Testis (tissue), 3 donors: Measurements from ENCODE around the gene GAK. TPM values are rescaled to one million over a fixed set of nuclear protein-coding genes. Genes with fewer than 3 reads are reported as not detected.

Experiments
- DNase-seq: peaks from one replicate; pipeline ENCODE4 v3.0.0-alpha.2; 2019
- H3K27ac ChIP-seq, 2 donors: fragments of 200-600 bp; sonication (generic); one replicate each; pipeline ENCODE4 v1.5.1; 2019
- H3K27me3 ChIP-seq: fragments of 200-600 bp; sonication (generic); one replicate; pipeline ENCODE4 v1.5.1; 2019
- H3K36me3 ChIP-seq: fragments of 200-600 bp; sonication (generic); one replicate; pipeline ENCODE4 v1.5.1; 2017; ENCODE audit warnings: low read depth; ENCODE audit errors: missing control alignments
- H3K4me1 ChIP-seq: fragments of 200-600 bp; sonication (generic); one replicate; pipeline ENCODE4 v1.5.1; 2019
- H3K4me3 ChIP-seq, 2 donors: fragments of 200-600 bp; sonication (generic); one replicate each; pipeline ENCODE4 v1.5.1; 2017 to 2019
- H3K9me3 ChIP-seq: fragments of 200-600 bp; sonication (generic); one replicate; pipeline ENCODE4 v1.5.1; 2017
- CTCF ChIP-seq, 3 experiments: fragments of 450-650 bp in 2 of 3; fragments of 200-600 bp in 1 of 3; sonication (generic) in 1 of 3; IDR thresholded peaks; one replicate each; pipeline ENCODE4 v1.5.1; 2016 to 2019; ENCODE audit warnings: antibody characterized with exemption in 3 of 3, mild to moderate bottlenecking in 2 of 3, moderate library complexity in 1 of 3
- POLR2A ChIP-seq: fragments of 450-650 bp; IDR thresholded peaks from one replicate; pipeline ENCODE4 v1.6.1; 2017; ENCODE audit warnings: antibody characterized with exemption, mild to moderate bottlenecking, moderate library complexity
- WGBS, 2 donors: methylation state at CpG; one replicate each; pipeline ENCODE4 v1.1.5; 2018; 5-methylcytosine and 5-hydroxymethylcytosine counted together
- intact Hi-C: fragments of 100-400 bp; cut with DNase I; formaldehyde crosslinking; loops from one replicate; pipeline ENCODE4 v1.15.1; 2023; ENCODE audit warnings: low total_unique reads
- polyA plus RNA-seq: library from polyadenylated mRNA; stranded (reverse); fragments of 350-450 nt; fragmentation: Illumina TruSeq; extraction: RNeasy Lipid Tissue Mini Kit (QIAGEN cat#74804); gene quantifications from one replicate; pipeline ENCODE4 v1.2.3, GENCODE V29; 2014; ENCODE audit warnings: low read depth, low replicate concordance; ENCODE audit not compliant: insufficient read depth
- total RNA-seq, 2 donors: library from RNA; depleted of rRNA; stranded (reverse); fragments of >200 nt; gene quantifications; one replicate each; pipeline ENCODE4 v1.2.3, GENCODE V29; 2016

GAK gene
- total and polyA plus RNA-seq, 3 donors from 2014 or later: 130 to 229 (median 226) TPM

- Histone ChIP-seq H3K9me3 (no peaks in the 10 kb centered on the region), H3K27ac (no peak overlapping the region), H3K4me3 (no peak overlapping the region), H3K4me1 (no peaks in the 10 kb centered on the region), H3K36me3 (no peaks in the 10 kb centered on the region), H3K27me3 (no peaks in the 10 kb centered on the region)
- no peak for TF ChIP-seq CTCF (IDR thresholded peaks at IDR 0.05)
- intact Hi-C loops: no loop called here
- 97 to 98% methylated on average over 3 of the region's 3 CpGs for WGBS, 2 donors
- no peak for DNase-seq
Observed at GRCh38 chr4:856225-856901, 75.8 kb downstream of the GAK start.

GRCh38 chr4:855880-856224 lies 76.3 kb downstream of the GAK start:
- Histone ChIP-seq H3K4me1 (no peaks in the 10 kb centered on the region), H3K36me3 (no peaks in the 10 kb centered on the region), H3K9me3 (no peaks in the 10 kb centered on the region), H3K27ac (no peak overlapping the region), H3K27me3 (no peaks in the 10 kb centered on the region), H3K4me3 (no peak overlapping the region)
- no peak for DNase-seq
- TF ChIP-seq POLR2A (no peak), CTCF (IDR thresholded peaks at IDR 0.05) (no peak)
- intact Hi-C loops: no loop called here
- WGBS, 2 donors: 54 to 100% methylated on average over 1 of the region's 1 CpG

- WGBS, 2 donors: 95 to 97% methylated on average over 11 of the region's 11 CpGs
- Histone ChIP-seq H3K9me3 (no peaks in the 10 kb centered on the region), H3K27ac (no peak overlapping the region), H3K4me3 (no peak overlapping the region), H3K4me1 (no peaks in the 10 kb centered on the region), H3K27me3 (no peaks in the 10 kb centered on the region), H3K36me3 (no peaks in the 10 kb centered on the region)
- TF ChIP-seq POLR2A (no peak), CTCF (IDR thresholded peaks at IDR 0.05) (no peak)
- intact Hi-C loops: no loop called here
- DNase-seq: no peak
Observed at GRCh38 chr4:854356-854755, 77.8 kb downstream of the GAK start.

GRCh38 chr4:853416-853781 lies 78.7 kb downstream of the GAK start:
- intact Hi-C loops: no loop called here
- TF ChIP-seq POLR2A: no peak
- no peak for TF ChIP-seq CTCF (IDR thresholded peaks at IDR 0.05)
- Histone ChIP-seq H3K4me3 (no peak overlapping the region), H3K27me3 (no peaks in the 10 kb centered on the region), H3K27ac (no peak overlapping the region), H3K36me3 (no peaks in the 10 kb centered on the region), H3K4me1 (no peaks in the 10 kb centered on the region), H3K9me3 (no peaks in the 10 kb centered on the region)
- WGBS, 2 donors: 95 to 96% methylated on average over 27 to 33 of the region's 33 CpGs
- DNase-seq: no peak

GRCh38 chr4:851701-852430 lies 80.2 kb downstream of the GAK start:
- no peak for DNase-seq
- Histone ChIP-seq H3K4me1 (no peaks in the 10 kb centered on the region), H3K9me3 (no peaks in the 10 kb centered on the region), H3K36me3 (no peaks in the 10 kb centered on the region), H3K27me3 (no peaks in the 10 kb centered on the region), H3K4me3 (no peak overlapping the region), H3K27ac (no peak overlapping the region)
- 94 to 95% methylated on average over 33 of the region's 33 CpGs for WGBS, 2 donors
- TF ChIP-seq POLR2A: no peak
- intact Hi-C loops: no loop called here
